Smooth muscle cell (in vitro differentiated cells): ENCODE results near the gene KDM5B. TPM values are rescaled to one million over a fixed set of nuclear protein-coding genes. Genes with fewer than 3 reads are reported as not detected.

Experiments
- DNase-seq: peaks from one replicate; lab custom pipeline; 2025; ENCODE audit not compliant: unreplicated experiment; lab: John Stamatoyannopoulos, UW
- H2AFZ ChIP-seq: fragments of 200-600 bp; sonication (generic); 2 replicates; pipeline ENCODE4 v1.6.0; 2016; ENCODE audit warnings: antibody characterized with exemption, low read depth, mild to moderate bottlenecking
- H3F3A ChIP-seq: fragments of 200-600 bp; sonication (generic); 2 replicates; pipeline ENCODE4 v1.6.0; 2017; ENCODE audit warnings: antibody characterized with exemption, low read depth
- H3K27ac ChIP-seq: fragments of 200-600 bp; sonication (generic); 2 replicates; pipeline ENCODE4 v1.5.1; 2016; ENCODE audit warnings: low read depth, mild to moderate bottlenecking
- H3K27me3 ChIP-seq: fragments of 200-600 bp; sonication (generic); 2 replicates; pipeline ENCODE4 v1.6.1; 2016; ENCODE audit warnings: low read depth, mild to moderate bottlenecking
- H3K36me3 ChIP-seq: fragments of 200-600 bp; sonication (generic); 2 replicates; pipeline ENCODE4 v1.5.1; 2016; ENCODE audit warnings: low read depth
- H3K4me1 ChIP-seq: fragments of 200-600 bp; sonication (generic); 2 replicates; pipeline ENCODE4 v1.5.1; 2016; ENCODE audit warnings: low read depth
- H3K4me2 ChIP-seq: fragments of 200-600 bp; sonication (generic); 2 replicates; pipeline ENCODE4 v1.6.0; 2016; ENCODE audit warnings: mild to moderate bottlenecking
- H3K4me3 ChIP-seq: fragments of 200-600 bp; sonication (generic); 2 replicates; pipeline ENCODE4 v1.5.1; 2016; ENCODE audit warnings: mild to moderate bottlenecking
- H3K79me2 ChIP-seq: fragments of 200-600 bp; sonication (generic); 2 replicates; pipeline ENCODE4 v1.6.0; 2016; ENCODE audit warnings: low read depth, mild to moderate bottlenecking
- H3K9ac ChIP-seq: fragments of 200-600 bp; sonication (generic); 2 replicates; pipeline ENCODE4 v1.6.0; 2016; ENCODE audit warnings: low read depth
- H3K9me3 ChIP-seq: fragments of 200-600 bp; sonication (generic); replicated peaks from 2 replicates; pipeline ENCODE4 v1.5.1; 2016; ENCODE audit warnings: low read depth
- H4K20me1 ChIP-seq: fragments of 200-600 bp; sonication (generic); 2 replicates; pipeline ENCODE4 v1.6.0; 2016; ENCODE audit warnings: low read depth
- CTCF ChIP-seq: fragments of 200-600 bp; sonication (generic); IDR thresholded peaks from 2 replicates; pipeline ENCODE4 v1.5.1; 2017; ENCODE audit warnings: borderline replicate concordance, mild to moderate bottlenecking, antibody characterized with exemption; ENCODE audit not compliant: insufficient read depth, poor library complexity, severe bottlenecking
- WGBS: methylation state at CpG from one replicate; pipeline ENCODE4 v1.1.7; 2016; ENCODE audit warnings: low lambda C conversion rate; 5-methylcytosine and 5-hydroxymethylcytosine counted together
- polyA plus RNA-seq: library from polyadenylated mRNA; unstranded; fragments of >200 nt; fragmentation: Nextera tagmentation; extraction: Ambion mirVana; gene quantifications from 2 replicates; pipeline ENCODE4 v1.2.1, GENCODE V29; 2016
- total RNA-seq: library from RNA; depleted of rRNA; stranded (reverse); fragments of >200 nt; gene quantifications from 2 replicates; pipeline ENCODE4 v1.2.3, GENCODE V29; 2014

The KDM5B gene
- total and polyA plus RNA-seq, 2 experiments from 2014 or later, result 94.1 to 178 TPM

- no peaks in the 10 kb centered on the region for H3F3A ChIP-seq
- H3K4me2 ChIP-seq, result no peak overlapping the region
- no peaks in the 10 kb centered on the region for H3K9me3 ChIP-seq
- 71% methylated on average over 12 of the region's 12 CpGs for WGBS
- TF ChIP-seq CTCF, result no peak
- no peaks in the 10 kb centered on the region for H3K36me3 ChIP-seq
- no peak overlapping the region for H3K4me3 ChIP-seq
- H3K4me1 ChIP-seq, result peaks cover 10% of the 10 kb centered on the region
- no peak overlapping the region for H2AFZ ChIP-seq
- H3K27ac ChIP-seq, result no peak overlapping the region
- no peaks in the 10 kb centered on the region for H4K20me1 ChIP-seq
- no peaks in the 10 kb centered on the region for H3K79me2 ChIP-seq
- H3K9ac ChIP-seq, result no peak overlapping the region
- peaks cover 88% of the 10 kb centered on the region for H3K27me3 ChIP-seq
- DNase-seq, result no peak
Observed at GRCh38 chr1:202708456-202709275, 99.6 kb downstream of the KDM5B start.

- DNase-seq, result no peak
- Histone ChIP-seq H3K27ac (no peak overlapping the region), H3K36me3 (no peaks in the 10 kb centered on the region), H3K27me3 (peaks cover 88% of the 10 kb centered on the region), H4K20me1 (no peaks in the 10 kb centered on the region), H3K9me3 (no peaks in the 10 kb centered on the region), H3K79me2 (no peaks in the 10 kb centered on the region), H3K4me1 (peaks cover 10% of the 10 kb centered on the region), H2AFZ (no peak overlapping the region), H3K4me2 (no peak overlapping the region), H3F3A (no peaks in the 10 kb centered on the region), H3K9ac (no peak overlapping the region), H3K4me3 (no peak overlapping the region)
- 85% methylated on average over 5 of the region's 5 CpGs for WGBS
- TF ChIP-seq CTCF, result no peak
Observed at GRCh38 chr1:202706851-202707250, 101.4 kb downstream of the KDM5B start.

GRCh38 chr1:202704601-202705000 lies 103.6 kb downstream of the KDM5B start:
- no peak overlapping the region for H3K4me3 ChIP-seq
- no peak overlapping the region for H2AFZ ChIP-seq
- H3K4me1 ChIP-seq, result peaks cover under 1% of the 10 kb centered on the region
- H3K27ac ChIP-seq, result no peak overlapping the region
- H3K27me3 ChIP-seq, result peaks cover 78% of the 10 kb centered on the region
- H3F3A ChIP-seq, result no peaks in the 10 kb centered on the region
- no peaks in the 10 kb centered on the region for H3K79me2 ChIP-seq
- H3K4me2 ChIP-seq, result no peak overlapping the region
- no peaks in the 10 kb centered on the region for H3K36me3 ChIP-seq
- TF ChIP-seq CTCF, result no peak
- H4K20me1 ChIP-seq, result no peaks in the 10 kb centered on the region
- no peak for DNase-seq
- H3K9ac ChIP-seq, result no peak overlapping the region
- no peaks in the 10 kb centered on the region for H3K9me3 ChIP-seq
- 70% methylated on average over 4 of the region's 4 CpGs for WGBS

- no peak overlapping the region for H3K9ac ChIP-seq
- DNase-seq, result no peak
- WGBS, result 85% methylated on average over 2 of the region's 6 CpGs
Observed at GRCh38 chr1:202703191-202703590, 105.0 kb downstream of the KDM5B start.

More at GRCh38 chr1:202703191-202703590, 105.0 kb downstream of the KDM5B start:
- Histone ChIP-seq H3K79me2 (no peaks in the 10 kb centered on the region), H3K27ac (no peak overlapping the region), H3F3A (no peaks in the 10 kb centered on the region), H3K4me1 (no peaks in the 10 kb centered on the region), H3K27me3 (peaks cover 69% of the 10 kb centered on the region), H4K20me1 (no peaks in the 10 kb centered on the region), H3K36me3 (no peaks in the 10 kb centered on the region), H3K9me3 (no peaks in the 10 kb centered on the region), H3K4me2 (no peak overlapping the region), H3K4me3 (no peak overlapping the region), H2AFZ (no peak overlapping the region)
- TF ChIP-seq CTCF, result no peak
